EL (cell line): ENCODE results near the gene KCTD20.
"Not testable (repeated sequence)": the region's sequence is repeated elsewhere in the genome, so short reads cannot be mapped to it uniquely, and the experiment has no call there.

Experiments used
- DNase-seq: peaks from one replicate; pipeline ENCODE4 v3.0.0-alpha.2; 2016

Gene KCTD20

DNA sequence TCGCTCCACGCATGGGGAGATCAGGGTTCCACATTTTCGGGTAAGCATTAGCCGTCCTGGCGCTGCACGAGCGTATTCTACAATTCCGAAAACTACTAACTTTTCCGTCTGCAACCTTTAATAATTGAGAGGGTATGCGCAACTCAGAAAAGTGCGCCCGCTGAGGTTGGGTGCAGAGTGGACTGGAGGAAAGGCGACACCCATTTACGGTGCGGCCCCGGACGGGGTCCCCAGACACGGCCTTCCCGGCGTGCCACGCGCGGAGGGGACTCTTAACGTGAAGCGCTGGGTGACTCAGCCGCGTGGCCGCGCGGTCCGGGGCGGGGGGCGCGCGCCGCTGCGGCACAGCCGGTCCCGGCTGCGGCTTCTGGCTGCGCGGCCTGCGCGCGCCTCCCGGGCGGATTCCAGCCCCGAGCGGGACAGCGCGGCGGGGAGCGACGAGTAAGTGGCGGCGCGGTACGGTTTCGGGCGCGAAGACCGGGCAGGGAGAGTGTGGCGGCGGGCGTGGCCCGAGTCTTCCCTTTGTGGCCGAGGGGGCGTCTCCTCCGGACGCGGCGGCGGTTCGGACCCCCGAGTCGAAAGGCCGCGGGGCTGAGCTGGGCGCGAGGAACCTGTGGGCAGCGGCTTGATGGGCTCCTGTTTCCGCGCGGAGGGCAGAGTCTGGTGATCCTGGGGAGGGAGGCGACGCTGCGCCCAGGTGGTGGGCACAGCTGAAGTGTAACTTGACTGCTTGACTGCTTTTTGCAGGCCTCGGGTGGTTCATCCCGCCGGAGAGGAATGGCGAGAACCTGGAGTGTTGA lies at the start of gene KCTD20, which contains the start of gene PXT1:
Gene KCTD20 (plus strand): TSS at position 330 of the 800 bp plus-strand sequence. CDS start 27,098 bp downstream, outside the sequence.
Gene PXT1 (minus strand): TSS at position 184 of the 800 bp plus-strand sequence. CDS start 16,772 bp downstream, outside the sequence.
- DNase-seq = peak; percentile 89

DNA sequence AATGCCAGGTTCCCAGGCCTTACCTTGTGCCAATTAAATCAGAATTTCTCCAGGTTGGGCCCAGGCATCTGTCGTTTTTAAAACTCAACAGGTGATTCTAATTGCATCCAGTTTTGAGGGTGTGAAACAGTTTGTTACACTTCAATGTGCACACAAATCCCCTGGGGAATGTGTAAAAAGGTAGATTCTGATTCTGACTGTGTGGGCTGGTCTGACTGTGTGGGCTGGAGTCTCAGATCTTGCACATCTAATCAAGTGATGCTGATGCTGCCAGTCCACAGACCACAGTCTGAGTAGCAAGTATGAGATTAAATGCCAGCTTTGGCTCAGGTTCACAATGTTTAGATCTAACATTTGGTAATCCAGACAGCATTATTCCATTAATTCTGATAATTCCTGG lies 42.8 kb upstream of the KCTD20 start:
- DNase-seq = no peak

- peak; percentile 12 for DNase-seq
Measured at GRCh38 chr6:36402481-36402880, 40.3 kb upstream of the KCTD20 start.

DNA sequence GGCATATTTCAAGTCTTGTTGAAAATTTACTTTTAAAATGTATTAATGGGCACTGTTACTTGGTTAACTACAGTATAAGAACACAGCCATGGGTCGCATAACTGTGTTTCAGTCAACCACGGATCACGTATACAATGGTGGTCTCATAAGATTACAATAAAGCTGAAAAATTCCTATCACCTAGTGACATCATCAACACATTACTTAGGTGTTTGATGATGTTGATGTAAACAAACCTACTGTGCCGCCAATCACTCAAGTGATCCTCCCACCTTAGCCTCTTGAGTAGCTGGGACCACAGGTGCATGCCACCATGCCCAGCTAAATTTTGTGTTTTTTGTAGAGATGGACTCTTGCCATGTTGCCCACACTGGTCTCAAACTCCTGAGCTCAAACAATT lies 38.6 kb upstream of the KCTD20 start:
- DNase-seq = no peak

GRCh38 chr6:36409718-36410117 lies 33.1 kb upstream of the KCTD20 start:
- not testable (repeated sequence) for DNase-seq

GRCh38 chr6:36413489-36414480 lies 29.0 kb upstream of the KCTD20 start:
- no peak for DNase-seq

GRCh38 chr6:36414481-36414880 lies 28.3 kb upstream of the KCTD20 start:
- DNase-seq = peak; percentile 35

- peak; percentile 41 for DNase-seq
Measured at GRCh38 chr6:36418558-36418957, 24.2 kb upstream of the KCTD20 start.

DNA sequence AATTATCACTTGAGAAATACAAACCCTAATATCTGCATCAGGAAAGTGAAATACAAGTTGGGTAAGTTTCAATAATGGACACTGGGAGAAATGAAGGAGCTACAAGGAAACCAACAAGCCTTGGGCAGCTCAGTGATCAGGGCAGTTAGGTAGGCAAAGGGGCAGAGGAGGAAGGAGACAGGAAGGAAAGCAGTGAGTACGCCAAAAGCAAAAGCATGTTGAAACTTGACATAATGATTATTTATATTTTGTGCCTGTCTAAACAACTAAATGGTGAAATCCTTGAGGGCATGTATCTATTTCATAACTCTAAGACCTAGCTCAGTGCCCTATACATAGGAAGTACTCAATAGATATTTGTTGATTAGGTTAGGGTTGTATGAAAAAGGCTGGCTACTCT lies 23.5 kb upstream of the KCTD20 start:
- no peak for DNase-seq

- DNase-seq = no peak
Measured at GRCh38 chr6:36422714-36423100, 20.1 kb upstream of the KCTD20 start.

- DNase-seq = peak; percentile 99
Measured at GRCh38 chr6:36423101-36423824, 19.5 kb upstream of the KCTD20 start.

DNA sequence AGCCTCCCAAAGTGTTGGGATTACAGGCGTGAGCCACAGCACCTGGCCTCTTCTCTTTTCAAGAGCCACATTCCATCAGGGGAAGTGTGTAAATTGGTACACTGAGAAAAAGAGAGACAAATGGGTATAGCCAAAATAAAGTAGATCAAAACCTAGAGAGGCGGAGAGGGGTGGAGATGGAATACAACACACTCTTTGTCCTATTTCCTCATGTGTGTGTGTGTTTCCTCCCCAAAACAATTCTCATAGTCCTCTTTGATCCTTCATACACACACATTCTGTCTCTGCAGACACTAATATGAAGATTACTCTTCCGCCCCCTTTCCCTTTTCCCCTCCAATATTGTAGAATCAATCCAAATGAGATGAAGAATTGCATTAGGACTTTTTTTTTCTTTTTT lies 16.2 kb upstream of the KCTD20 start:
- DNase-seq = no peak

GRCh38 chr6:36428911-36429310 lies 13.9 kb upstream of the KCTD20 start:
- no peak for DNase-seq

DNA sequence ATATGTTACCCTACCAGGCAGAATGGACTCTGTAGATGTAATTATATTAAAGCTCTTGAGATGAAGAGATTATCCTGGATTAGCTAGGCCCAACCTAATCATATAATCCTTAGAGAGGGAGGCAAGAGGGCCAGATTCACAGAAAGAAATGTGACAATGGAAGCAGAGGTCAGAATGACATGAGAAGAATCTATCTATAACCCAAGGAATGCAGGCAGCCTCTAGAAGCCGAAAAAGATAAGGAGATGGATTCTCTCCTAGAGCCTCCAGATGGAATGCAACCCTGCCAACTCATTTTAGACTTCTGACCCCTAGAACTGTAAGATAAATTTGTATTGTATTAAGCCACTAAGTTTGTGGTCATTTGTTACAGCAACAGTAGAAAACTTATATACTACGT lies 12.4 kb upstream of the KCTD20 start:
- peak; percentile 83 for DNase-seq

- DNase-seq = no peak
Measured at GRCh38 chr6:36431197-36431596, 11.6 kb upstream of the KCTD20 start.

DNA sequence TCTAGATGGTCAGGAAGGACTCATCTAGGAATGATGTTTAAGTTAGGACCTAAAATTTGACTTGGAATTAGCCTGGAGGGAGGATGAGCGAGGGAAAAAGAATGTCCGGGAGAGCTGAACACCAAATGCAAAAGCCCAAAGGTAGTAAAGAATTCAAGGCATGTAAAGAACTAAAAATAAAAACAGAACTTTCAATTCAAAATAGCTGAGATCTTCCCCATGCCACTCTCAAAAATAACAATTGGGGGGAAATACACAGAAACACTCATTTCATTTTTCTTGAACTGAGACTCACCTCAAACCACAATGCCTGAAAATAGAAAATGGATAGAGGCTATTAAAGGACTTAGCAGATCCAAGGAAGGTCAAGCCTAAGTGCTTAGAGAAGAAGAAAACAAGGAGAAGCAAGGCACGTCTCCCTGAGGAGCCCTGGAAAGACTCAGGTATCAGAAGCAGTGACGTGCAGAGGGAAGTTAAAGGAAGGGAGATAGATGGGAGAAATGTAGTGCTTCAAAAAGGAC lies 10.6 kb upstream of the KCTD20 start:
- peak; percentile 93 for DNase-seq

DNA sequence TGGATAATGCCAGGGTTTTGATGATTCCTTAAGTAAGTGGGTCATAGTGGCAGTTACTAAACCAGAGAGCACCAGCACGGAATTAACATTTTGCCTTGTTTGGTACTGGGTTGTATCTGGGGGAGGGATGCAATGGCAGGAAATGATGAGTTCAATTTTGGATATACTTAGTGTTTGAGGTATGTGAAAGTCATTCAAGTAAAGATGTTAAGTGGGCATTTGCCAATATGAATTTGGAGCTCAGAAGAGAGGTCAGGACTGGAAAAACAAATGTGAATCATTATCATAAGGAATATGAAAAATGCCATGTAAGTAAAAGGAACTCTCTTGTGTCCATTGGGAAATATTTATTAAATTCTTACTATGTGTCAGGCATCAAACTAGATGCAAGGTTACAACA lies 6.3 kb upstream of the KCTD20 start:
- peak; percentile 87 for DNase-seq

DNA sequence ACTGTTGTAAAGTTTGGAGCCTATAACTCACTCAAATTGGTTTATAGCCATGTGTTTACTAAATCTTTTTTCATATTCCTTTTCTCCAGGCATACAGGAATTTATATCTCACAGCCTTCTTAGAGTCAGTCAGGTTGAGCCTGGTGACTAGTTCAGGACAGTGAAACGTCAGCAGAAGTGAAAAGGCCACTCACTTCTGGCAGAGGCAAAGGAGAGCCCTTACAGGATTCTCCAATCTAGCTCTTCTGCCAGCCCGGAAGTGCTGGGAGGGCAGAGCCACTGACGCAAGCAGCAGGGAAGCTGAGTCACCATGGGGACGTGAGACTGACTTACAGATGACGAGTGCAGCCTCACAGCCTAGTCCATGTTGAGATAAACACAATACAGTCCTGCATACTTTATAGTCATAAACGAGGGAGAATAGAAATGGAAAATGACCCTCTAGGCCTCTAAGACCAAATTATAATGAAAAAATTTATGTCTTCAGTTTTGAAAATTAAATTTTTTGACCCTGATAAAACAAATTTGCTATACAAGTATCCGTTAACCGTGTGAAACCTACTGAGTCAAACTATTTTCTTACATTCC lies 1.4 kb upstream of the KCTD20 start:
- peak; percentile 100 for DNase-seq

GRCh38 chr6:36442103-36442670 lies 613 bp upstream of the KCTD20 start:
- DNase-seq = no peak

GRCh38 chr6:36443471-36444428 lies 950 bp downstream of the KCTD20 start:
- peak; percentile 39 for DNase-seq

- peak; percentile 74 for DNase-seq
Measured at GRCh38 chr6:36444470-36444869, 1.7 kb downstream of the KCTD20 start.
